ENCODE data around the gene ITGA1.

The ITGA1 gene

DNA sequence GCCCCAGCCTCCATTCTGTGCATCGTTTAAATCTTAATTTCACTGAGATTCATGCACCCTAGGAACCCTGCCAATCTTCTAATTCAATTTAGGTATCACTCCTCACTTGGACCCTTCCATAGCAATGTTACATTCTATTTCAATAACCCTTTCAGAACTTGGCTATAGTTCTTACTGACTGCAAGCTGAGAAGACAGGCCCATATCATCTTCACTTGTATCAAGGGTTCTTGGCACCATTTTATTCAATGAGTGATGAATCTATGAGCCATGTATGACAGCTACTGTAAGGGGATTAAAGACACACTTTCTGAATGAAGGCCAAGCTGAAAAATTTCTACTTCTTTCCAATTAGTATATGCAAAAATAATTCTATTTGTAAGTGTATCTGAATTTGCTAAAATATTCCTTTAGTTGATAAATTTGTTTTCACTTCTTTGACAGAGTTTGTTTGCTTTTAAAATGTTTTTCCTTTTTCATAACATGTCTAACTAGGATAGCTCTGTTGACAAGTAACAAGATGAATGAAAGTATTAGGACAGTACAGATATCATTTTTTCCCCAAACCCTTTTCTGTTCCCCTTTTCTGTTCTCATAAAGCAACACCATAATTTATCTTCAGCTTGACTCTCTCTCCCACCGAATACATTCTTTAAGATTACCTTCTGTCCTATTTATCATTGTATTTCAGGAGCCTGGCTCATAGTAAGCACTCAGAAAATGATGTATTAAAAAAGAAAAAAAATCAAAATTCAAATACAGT is 211.0 kb downstream of the ITGA1 start:
- DNase-seq (ENCODE audit: low read depth): no peak

DNA sequence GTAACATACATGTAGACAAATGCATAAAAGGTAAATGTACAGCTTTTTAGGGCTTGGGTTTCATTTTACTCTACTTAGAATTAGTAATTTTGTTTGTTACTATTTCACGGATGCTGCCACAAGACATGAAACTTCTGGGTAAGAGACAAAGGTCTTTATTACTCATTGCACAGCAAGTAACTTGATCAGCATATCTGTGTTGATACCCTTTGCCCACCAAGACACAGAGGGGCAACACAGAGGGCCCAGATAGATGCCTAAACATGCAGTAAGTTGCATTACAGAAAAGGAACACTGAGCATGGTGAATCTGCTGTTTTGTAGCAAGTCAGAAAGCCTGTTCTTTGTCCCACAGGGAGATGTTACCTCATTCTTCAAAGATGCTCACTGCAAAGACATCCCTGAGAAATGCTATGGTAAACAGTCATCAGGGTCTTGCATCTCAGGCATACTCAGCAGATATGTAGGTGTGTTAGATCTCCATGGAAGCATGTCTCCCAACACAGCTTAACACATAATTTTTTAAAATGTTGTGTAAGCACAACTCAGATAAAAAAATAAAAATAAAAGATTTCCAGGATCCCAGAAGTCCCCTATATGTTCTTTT is 211.7 kb downstream of the ITGA1 start:
- no peak for DNase-seq (ENCODE audit: low read depth)

DNA sequence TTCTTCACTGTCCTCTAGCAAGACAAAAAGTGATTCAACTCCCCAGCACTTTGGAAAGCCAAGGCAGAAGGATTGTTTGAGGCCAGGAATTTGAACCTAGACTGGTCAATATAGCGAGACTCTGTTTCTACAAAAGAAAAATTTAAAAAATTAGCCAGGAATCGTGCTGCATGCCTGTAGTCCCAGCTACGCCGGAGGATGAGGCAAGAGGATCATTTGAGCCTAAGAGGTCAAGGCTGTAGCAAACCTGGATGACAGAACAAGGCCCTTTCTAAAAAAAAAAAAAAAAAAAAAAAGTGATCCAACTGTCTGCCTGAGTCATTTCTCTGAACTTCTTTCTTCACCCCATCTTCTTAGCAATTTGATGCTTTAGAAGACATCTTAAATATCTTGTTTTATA is 213.8 kb downstream of the ITGA1 start:
- DNase-seq (ENCODE audit: low read depth): no peak

DNA sequence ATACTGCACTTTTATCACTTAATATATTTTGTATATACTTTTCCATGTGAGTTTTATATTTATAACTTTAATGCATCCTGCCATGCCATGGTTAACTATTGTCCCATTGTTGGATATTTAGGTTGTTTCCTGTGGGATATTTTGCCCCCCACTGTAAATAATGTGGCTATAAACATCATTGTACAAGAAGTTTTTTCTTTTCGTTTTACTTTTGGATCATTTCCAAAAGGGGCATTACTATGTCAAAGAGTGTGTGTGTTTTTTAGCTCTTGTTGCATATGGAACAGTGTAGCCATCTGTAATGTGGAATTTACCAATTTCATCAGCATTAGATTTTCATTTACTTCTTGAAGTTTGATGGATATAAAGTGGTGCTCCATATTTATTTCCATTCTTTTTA is 214.8 kb downstream of the ITGA1 start:
- DNase-seq (ENCODE audit: low read depth): no peak

DNA sequence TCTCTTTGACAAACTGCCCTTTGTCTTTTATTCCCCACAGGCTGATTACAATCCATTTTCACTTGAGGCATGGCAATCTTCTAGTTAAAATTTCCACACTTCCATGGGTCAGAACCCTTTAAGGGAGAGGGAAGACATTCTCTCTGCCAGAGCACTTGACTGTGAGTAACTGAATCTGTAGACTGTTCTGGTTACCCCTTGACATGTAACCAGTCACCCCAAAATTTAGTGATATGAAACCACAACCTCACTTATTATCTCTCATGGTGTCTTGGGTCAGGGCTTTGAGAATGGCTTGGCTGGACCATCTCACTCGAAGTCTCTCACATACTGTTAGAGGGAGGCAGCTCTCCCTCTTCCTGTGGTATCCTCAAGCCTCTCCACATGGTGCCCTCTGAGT is 215.4 kb downstream of the ITGA1 start:
- DNase-seq (ENCODE audit: low read depth): no peak

DNA sequence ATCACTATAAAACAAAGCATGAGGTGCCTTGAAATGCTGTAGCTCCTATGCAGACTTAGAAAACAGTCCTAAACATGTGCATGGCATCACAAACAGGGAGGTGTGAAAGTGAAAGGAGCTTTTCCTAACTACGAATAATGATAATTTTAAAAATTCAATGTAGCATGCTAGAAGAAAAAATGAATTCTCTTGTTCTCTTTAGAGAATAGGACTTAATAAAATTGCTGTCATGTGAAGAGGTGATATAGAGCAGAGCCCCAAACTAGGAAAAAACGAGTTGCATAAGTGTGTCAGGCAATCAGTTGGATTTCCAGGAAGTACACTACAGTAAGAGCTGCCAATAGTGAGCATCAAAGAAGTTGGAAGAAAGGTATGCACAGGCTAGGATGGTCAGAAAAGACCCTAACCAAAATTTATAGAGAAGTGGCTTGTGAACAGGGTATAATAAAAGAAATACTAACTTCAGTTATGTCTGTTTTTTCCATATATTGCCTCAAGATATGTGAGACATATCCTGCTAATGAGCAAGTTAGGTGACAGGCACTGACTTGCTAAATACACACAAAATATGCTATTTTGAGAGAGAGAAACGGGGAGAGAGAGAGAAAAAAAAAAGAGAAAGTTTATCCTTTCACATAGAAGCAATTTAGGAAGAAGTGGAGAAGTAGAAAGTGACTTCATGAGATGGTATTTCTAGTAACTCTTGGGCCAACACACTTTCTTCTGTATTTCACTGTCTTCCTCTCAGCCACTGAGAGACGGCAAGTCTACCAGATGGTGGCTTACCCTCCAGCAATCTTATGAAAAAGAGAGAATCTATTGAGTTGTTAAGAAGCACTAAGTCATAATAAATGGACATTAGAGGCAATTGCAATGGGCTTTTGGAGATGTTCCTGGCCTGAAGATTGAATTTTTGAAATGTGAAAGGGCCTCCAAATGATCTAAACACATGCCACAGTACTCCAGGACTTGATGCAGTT is 219.5 kb downstream of the ITGA1 start:
- no peak for DNase-seq (ENCODE audit: low read depth)

DNA sequence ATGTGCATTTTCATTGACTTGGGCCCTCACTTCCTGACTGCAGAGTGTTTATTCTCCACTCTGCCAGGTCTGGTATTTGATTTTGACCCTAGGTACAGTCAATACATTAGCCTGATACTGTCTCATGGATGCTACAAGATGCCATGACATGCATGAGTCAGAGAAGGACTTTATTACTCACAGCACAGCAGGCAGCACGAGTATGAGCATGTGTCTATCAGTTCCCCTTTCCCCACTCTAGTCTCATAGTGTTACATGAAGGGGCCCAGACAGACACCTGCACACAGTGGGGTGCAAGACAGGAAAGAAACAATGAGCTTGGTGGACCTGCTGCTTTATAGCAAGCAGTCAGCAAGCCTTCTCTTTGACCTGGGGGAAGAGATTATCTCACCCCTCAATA is 221.0 kb downstream of the ITGA1 start:
- DNase-seq (ENCODE audit: low read depth): peak; percentile 10
